Stomach smooth muscle (tissue), 2 donors: ENCODE data around the gene FRMD4B.
"Not testable (repeated sequence)": the region's sequence is repeated elsewhere in the genome, so short reads cannot be mapped to it uniquely, and the experiment has no call there.

Experiments
- H3K27ac ChIP-seq: one replicate; pipeline ENCODE4 v1.7.0; 2013; ENCODE audit warnings: mild to moderate bottlenecking, low read length, inconsistent platforms
- H3K27me3 ChIP-seq, 2 donors: one replicate each; pipeline ENCODE4 v1.7.0; 2013; ENCODE audit warnings: low read length in 2 of 2; ENCODE audit not compliant: insufficient read depth in 2 of 2, control insufficient read depth in 1 of 2
- H3K36me3 ChIP-seq, 2 donors: one replicate each; pipeline ENCODE4 v1.7.0; 2013; ENCODE audit warnings: low read length in 2 of 2; ENCODE audit not compliant: control insufficient read depth in 2 of 2, insufficient read depth in 2 of 2
- H3K4me1 ChIP-seq: one replicate; pipeline ENCODE4 v1.7.0; 2013; ENCODE audit warnings: low read length; ENCODE audit not compliant: control insufficient read depth, insufficient read depth
- H3K4me3 ChIP-seq, 2 donors: one replicate each; pipeline ENCODE4 v1.7.0; 2013; ENCODE audit warnings: low read length in 2 of 2
- H3K9ac ChIP-seq, 2 donors: one replicate each; pipeline ENCODE4 v1.7.0; 2013; ENCODE audit warnings: low read length in 2 of 2, mild to moderate bottlenecking in 1 of 2
- H3K9me3 ChIP-seq, 2 donors: one replicate each; pipeline ENCODE4 v1.7.0; 2013; ENCODE audit warnings: low read length in 2 of 2; ENCODE audit not compliant: control insufficient read depth in 2 of 2
- donor health status: healthy.
- donor health status: Pancreatic carcinoma.

The FRMD4B gene

DNA sequence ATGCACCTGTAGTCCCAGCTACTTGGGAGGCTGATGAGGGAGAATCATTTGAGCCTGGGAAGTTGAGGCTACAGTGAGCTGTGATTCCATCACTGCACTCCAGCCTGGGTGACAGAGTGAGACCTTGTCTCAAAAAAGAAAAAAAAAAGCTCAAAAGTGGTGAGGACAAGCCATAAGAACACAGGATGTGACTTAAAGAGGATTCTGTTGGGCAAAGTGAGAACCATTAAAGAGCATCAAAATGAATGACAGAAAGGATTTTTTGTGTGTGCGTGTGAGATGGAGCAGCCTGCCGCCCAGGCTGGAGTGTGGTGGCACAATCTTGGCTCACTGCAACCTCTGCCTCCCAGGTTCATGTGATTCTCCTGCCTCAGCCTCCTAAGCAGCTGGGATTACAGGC is 119.8 kb downstream of the FRMD4B start:
- H3K27me3 ChIP-seq, H3K9ac ChIP-seq, H3K9me3 ChIP-seq: not testable (repeated sequence)

DNA sequence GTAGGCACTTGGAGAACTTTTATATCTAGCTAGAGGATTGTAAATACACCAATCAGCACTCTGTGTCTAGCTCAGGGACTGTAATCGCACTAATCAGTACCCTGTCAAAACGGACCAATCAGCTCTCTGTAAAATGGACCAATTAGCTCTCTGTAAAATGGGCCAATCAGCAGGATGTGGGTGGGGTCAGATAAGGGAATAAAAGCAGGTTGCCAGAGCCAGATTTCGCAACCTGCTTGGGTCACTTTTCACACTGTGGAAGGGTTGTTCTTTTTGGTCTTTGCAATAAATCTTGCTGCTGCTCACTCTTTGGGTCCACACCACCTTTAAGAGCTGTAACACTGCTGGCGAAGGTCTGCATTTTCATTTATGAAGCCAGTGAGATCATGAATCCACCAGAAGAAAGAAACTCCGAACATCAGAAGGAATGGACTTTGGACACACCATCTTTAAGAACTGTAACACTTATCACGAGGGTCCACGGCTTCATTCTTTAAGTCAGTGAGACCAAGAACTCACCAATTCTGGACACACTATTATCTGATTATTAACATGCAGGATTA is 125.0 kb downstream of the FRMD4B start:
- not testable (repeated sequence) for H3K4me3 ChIP-seq, H3K27me3 ChIP-seq, H3K36me3 ChIP-seq, H3K4me1 ChIP-seq, H3K9ac ChIP-seq, H3K27ac ChIP-seq, H3K9me3 ChIP-seq

More for the DNA sequence above, 119.8 kb downstream of the FRMD4B start:
- not testable (repeated sequence) for H3K4me3 ChIP-seq, H3K27ac ChIP-seq, H3K36me3 ChIP-seq, H3K4me1 ChIP-seq

DNA sequence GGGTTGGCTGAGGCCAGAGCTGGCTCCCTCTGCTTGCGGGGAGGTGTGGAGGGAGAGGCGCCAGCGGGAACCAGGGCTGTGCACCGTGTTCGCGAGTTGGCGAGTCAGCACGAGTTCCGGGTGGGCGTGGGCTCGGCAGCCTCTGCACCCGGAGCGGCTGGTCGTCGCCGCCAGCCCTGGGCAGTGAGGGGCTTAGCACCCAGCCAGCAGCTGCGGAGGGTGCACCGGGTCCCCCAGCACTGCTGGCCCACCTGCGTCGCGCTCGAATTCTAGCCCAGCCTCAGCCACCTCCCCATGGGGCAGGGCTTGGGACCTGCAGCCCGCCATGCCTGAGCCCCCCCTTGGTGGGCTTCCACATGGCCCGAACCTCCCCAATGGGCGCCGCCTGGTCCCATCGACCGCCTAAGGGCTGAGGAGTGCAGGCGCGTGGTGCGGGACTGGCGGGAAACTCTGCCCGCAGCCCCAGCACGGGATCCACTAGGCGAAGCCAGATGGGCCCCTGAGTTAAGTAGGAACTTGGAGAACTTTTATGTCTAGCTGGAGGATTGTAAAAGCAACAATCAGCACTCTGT is 125.6 kb downstream of the FRMD4B start:
- Histone ChIP-seq H3K4me3 (no peak overlapping the region), H3K9ac (no peak overlapping the region), H3K9me3 (no peaks in the 10 kb centered on the region), H3K4me1 (no peaks in the 10 kb centered on the region), H3K36me3 (no peaks in the 10 kb centered on the region), H3K27ac (no peak overlapping the region), H3K27me3 (no peaks in the 10 kb centered on the region)

DNA sequence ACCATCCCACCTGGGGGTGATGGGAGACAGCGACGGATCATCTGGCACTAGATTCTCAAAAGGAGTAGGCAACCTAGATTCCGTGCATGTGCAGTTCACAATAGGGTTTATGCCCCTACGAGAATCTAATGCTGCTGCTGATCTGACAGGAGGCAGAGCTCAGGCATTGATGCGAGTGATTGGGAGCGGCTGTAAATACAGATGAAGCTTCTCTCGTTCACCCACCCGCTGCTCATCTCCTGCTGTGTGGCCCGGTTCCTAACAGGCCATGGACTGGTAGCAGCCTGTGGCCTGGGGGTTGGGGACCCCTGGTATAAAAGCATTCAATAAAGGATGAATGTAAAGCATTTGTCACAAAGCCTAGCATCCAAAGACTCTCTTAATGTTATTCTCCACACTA is 126.8 kb downstream of the FRMD4B start:
- H3K9me3 ChIP-seq: no peaks in the 10 kb centered on the region
- no peaks in the 10 kb centered on the region for H3K27me3 ChIP-seq
- H3K4me1 ChIP-seq: no peaks in the 10 kb centered on the region
- no peak overlapping the region for H3K9ac ChIP-seq
- H3K27ac ChIP-seq: no peak overlapping the region
- H3K36me3 ChIP-seq: no peaks in the 10 kb centered on the region
- H3K4me3 ChIP-seq: no peak overlapping the region

DNA sequence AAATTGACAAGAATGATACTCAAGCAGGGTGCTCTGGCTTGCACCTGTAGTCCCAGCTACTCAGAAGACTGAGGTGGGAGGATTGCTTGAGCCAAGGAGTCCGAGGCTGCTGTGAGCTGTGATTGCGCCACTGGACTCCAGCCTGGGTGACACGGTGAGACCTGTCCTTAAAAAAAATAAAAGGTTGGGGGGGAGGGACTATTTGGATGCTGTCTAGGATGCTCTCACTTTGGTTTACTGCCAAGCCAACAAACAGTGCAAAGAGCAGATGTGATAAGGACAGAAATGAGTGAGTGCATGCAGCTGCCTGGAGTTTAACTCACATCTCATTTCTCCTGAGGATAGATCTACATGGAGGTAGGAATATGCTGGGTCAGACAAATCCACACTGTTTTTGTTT is 130.0 kb downstream of the FRMD4B start:
- Histone ChIP-seq H3K9ac (no peak overlapping the region), H3K27me3 (no peaks in the 10 kb centered on the region), H3K4me1 (no peaks in the 10 kb centered on the region), H3K36me3 (no peaks in the 10 kb centered on the region), H3K4me3 (no peak overlapping the region), H3K27ac (no peak overlapping the region), H3K9me3 (no peaks in the 10 kb centered on the region)

DNA sequence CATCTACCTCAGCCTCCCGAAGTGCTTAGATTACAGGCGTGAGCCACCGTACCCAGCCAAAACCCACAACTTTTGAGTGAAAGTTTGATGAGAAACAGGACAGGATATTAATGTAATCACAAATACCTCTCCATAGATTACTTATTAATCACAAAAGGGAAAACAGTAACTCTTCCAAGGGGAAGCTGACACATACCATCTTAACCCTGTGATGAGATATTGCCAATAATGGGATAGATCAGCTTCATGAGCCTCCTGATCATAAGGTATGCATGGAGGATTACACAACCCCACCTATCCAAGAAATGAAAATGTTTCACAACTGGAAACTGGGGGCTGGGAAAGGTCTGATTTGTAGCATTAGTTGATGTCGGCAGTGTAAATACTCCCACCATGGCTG is 131.5 kb downstream of the FRMD4B start:
- no peak overlapping the region for H3K9ac ChIP-seq
- no peaks in the 10 kb centered on the region for H3K9me3 ChIP-seq
- H3K4me1 ChIP-seq: no peaks in the 10 kb centered on the region
- no peaks in the 10 kb centered on the region for H3K36me3 ChIP-seq
- H3K27ac ChIP-seq: no peak overlapping the region
- H3K27me3 ChIP-seq: no peaks in the 10 kb centered on the region
- no peak overlapping the region for H3K4me3 ChIP-seq

DNA sequence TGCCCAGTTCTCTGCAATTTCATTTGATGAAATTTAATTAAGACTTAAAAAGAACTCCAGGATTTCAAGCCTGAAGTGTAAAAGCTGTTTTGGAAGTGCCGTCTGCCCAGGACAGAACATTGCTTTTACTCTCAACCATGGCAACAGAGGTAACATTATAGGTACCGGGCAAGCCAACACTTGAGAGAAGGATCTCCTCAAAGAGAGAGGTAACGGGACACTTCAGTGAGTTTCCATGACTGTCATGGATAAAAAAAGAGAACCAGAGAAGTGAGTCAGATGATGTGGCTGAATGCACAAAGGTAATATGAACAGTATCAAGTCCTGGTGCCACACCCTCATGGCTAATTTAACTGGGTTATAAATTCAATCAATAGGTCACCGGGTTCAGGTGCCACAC is 133.3 kb downstream of the FRMD4B start:
- Histone ChIP-seq H3K27ac (no peak overlapping the region), H3K4me3 (no peak overlapping the region), H3K36me3 (no peaks in the 10 kb centered on the region), H3K9ac (no peak overlapping the region), H3K4me1 (no peaks in the 10 kb centered on the region), H3K27me3 (no peaks in the 10 kb centered on the region), H3K9me3 (no peaks in the 10 kb centered on the region)

DNA sequence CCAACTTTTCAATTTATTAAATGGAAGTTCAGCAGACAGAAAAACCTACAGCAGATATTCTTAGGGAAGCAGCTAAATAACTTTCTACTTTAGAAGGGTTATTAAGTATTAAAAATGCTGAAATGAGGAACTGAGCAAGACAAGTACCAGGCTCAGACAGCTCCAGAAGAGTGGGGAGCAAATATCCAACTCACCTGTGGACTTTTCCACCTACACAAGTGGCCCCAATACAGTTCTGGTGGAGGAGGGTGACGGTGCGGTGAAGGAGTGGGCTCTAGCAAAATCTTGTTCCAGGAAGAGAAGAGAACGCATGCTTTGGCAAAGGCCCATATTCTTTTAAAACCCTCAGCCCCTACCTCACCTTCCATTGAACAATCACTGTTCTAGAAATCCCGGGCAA is 133.7 kb downstream of the FRMD4B start:
- Histone ChIP-seq H3K9me3 (no peaks in the 10 kb centered on the region), H3K36me3 (no peaks in the 10 kb centered on the region), H3K27me3 (no peaks in the 10 kb centered on the region), H3K4me1 (no peaks in the 10 kb centered on the region), H3K27ac (no peak overlapping the region), H3K4me3 (no peak overlapping the region), H3K9ac (no peak overlapping the region)

DNA sequence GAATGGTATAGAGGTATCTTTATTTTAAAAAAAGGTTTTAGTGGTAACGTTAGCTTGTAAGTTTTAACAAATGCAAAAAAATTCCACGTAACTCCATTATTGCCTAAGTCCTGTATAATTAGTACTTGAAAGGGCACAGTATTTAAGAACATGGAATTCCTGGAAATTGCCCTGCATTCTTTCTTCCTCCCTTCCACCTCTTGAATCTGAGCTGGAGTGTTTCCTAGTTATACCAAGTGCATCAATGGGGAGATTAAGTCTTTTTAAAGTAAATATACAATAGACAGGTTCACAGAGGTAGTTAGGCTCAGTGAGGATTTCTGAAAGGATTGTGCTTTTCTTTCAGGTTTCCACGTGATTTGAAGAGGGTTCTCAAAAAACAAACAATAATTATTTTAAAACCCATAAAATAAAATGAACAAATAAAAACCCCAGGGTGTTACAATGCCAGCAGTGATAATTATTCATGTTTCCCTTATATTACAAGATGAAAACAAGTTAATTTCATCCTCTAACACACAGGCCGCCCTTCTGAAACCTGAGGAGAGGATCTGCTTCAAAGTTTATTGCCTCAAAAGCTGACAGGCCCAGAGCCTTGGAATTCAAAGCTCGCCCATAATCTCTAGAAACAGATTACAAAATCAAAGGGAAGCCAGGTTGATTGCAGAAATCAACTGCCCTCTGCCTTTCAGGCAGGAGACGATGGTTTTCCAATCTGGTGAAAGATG is 134.6 kb downstream of the FRMD4B start:
- H3K9ac ChIP-seq: no peak overlapping the region
- H3K4me3 ChIP-seq: no peak overlapping the region
- H3K27me3 ChIP-seq: no peaks in the 10 kb centered on the region
- H3K36me3 ChIP-seq: no peaks in the 10 kb centered on the region
- no peaks in the 10 kb centered on the region for H3K4me1 ChIP-seq
- H3K27ac ChIP-seq: no peak overlapping the region
- H3K9me3 ChIP-seq: no peaks in the 10 kb centered on the region

DNA sequence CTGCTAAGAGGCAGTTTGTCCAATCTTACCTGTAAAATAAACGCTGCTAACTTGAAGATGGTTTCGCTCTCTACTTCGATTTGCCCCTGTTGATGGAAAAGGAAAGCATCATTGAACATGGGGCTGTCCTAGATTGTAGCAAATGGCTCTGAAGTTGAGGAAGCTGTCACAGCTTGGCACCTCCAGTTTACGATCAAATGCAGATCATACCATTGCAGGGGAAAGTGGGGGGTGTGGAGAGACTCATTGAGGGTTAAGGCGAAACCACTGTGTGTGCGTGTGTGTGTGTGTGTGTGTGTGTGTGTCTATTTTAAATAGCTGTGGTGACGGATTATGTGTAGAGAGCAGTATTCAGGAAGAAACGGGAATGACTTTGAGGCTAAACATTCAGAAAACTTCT is 135.9 kb downstream of the FRMD4B start:
- Histone ChIP-seq H3K4me3 (no peak overlapping the region), H3K27ac (no peak overlapping the region), H3K4me1 (no peaks in the 10 kb centered on the region), H3K36me3 (no peaks in the 10 kb centered on the region), H3K9me3 (no peaks in the 10 kb centered on the region), H3K9ac (no peak overlapping the region), H3K27me3 (no peaks in the 10 kb centered on the region)

DNA sequence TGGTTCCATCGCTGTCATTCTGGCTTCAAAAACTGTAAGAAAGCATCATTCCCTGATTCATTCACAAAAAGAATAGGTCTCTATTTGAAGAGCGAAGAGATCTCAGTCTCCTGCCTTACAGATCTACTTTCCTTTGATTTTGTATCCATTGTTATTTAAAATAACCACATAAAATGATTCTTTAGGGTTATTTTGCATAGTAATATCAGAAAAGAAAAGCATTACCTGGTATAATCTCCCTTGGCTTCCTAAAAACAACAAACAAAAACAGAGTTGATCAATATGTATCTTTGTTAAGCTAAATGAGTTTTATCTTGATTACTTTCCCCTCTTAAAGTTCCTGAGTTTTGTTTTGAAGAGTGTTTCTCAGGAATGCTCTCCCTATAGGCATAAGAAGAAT is 136.9 kb downstream of the FRMD4B start:
- H3K27ac ChIP-seq: no peak overlapping the region
- H3K9ac ChIP-seq: no peak overlapping the region
- H3K4me1 ChIP-seq: no peaks in the 10 kb centered on the region
- no peak overlapping the region for H3K4me3 ChIP-seq
- no peaks in the 10 kb centered on the region for H3K36me3 ChIP-seq
- no peaks in the 10 kb centered on the region for H3K27me3 ChIP-seq
- no peaks in the 10 kb centered on the region for H3K9me3 ChIP-seq
